NCI-H82 treated with DMSO at 0.1 percent for 48 hours (cell line): ENCODE results near the gene PLA2G4E.

Source experiments
- DNase-seq: peaks from one replicate; lab custom pipeline; 2025; ENCODE audit not compliant: unreplicated experiment; lab: John Stamatoyannopoulos, UW

Gene PLA2G4E

DNA sequence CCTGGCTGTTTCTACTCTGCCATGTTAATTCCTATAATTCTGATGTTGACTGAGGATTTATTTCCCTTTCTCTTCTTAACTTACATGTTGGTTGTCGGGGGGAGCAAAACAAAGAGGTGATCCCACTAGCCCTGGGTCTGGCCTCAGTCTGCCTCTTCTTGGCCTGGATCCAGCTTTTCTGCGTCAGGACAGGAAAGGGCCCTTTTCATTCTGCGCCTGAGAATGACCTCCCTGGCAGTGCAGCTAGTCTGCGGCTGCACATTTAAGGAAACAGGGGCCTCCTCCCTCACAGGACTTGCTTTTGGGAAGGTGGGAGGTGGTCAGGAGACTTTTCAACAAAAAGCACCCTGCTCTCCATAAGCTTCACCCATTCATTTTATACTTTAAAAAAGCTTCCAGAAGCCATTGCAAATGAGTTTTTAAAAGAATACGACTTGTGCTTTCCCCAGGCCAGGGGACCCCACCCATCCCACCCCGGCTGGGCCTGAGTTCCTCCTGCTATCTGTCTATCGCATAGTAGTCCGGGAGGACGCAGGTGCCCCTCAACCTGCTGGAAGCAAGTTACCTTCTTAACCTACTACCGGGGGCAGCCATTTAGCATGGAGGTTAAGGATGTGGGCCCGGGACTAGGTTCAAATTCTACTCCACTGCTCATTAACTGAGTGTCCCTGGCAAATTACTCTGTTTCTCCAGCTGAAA, 27.2 kb downstream of the PLA2G4E start:
- DNase-seq: no peak

DNA sequence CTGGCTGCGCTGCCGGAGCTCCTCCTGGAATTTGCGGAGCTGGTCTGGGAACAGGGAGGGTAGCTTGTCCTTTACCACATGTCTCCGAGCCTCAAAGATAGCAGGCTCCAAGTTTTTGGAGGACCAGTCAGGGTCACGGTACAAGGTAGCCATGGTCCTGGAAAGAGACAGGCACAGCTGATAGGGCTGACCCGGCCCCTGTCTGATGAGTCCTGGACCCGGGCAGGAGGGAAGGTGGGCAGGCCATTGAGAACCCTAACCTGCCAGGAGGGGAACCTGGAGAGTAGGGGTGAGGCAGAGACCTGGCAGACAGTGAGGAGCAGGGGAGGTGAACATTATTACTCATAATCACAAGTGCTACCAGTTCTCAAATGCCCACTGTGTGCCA, 28.0 kb downstream of the PLA2G4E start:
- DNase-seq: no peak

DNA sequence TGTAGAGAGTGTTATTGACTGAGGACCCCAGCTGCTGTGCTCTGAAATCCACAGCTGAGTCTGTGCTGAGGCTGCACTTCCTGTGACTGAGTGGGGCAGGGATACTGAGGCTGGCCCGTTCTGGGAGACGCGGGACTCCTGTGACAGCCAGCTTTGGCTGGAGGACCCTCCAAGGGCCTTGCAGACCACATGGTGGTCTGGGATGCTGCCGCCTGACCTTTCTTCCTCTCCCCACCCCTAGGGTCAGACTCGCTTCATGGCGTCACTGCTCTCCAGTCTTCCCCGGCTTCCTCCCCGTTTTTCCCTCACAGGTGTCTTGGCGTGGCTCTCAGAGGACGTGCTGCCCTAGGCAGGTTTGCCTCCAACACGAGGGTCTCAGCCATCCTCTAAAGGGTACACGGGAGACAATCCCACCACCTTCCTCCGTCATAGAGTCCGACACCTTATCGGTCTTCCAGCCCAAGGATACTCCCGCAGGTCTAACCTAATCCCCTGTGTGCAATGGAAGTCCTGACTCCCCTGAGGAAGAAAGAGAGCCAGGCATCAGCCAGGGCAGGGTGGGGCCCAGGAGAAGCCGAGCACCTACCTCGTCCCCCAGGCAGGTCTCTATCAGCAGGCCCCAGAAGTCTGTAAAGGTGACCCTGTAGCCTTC, 28.6 kb downstream of the PLA2G4E start:
- DNase-seq: no peak

DNA sequence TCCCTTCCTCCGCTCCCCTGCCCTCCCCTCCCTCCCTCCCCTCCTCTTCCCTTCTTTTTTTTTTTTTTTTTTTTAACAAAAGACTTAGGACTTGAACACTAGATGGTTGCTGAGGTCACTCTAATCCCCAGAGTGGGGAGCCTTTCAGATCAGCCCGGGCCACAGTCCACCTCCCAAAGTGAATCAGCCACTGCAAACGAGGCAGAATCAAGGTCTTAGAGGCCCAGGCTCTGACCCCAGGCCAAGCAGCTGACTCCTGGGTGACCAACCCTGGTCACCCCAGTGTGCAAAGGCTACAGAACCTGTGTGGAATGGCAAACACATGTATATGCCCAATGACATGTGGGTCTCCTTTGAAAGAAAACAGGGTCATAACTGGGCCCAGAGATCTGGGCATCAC, 30.2 kb downstream of the PLA2G4E start:
- DNase-seq: no peak

DNA sequence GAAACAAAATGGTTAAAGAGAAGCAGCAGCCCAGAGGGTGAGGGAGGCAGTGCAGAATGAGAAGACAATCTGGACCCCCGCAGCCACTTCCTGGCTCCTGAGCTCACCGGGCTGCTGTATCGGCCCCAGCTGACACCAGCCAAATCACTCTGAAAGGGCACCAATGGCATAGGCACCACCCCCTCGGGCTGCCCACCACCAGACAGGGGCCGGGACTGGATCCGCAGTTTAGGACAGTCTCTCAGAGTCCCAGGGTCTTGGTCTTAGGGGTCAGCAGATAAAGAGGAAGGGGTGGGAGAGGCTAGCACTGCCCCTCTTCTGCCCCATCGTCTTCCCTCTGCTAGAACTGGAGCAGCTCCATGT, 30.6 kb downstream of the PLA2G4E start:
- no peak for DNase-seq

DNA sequence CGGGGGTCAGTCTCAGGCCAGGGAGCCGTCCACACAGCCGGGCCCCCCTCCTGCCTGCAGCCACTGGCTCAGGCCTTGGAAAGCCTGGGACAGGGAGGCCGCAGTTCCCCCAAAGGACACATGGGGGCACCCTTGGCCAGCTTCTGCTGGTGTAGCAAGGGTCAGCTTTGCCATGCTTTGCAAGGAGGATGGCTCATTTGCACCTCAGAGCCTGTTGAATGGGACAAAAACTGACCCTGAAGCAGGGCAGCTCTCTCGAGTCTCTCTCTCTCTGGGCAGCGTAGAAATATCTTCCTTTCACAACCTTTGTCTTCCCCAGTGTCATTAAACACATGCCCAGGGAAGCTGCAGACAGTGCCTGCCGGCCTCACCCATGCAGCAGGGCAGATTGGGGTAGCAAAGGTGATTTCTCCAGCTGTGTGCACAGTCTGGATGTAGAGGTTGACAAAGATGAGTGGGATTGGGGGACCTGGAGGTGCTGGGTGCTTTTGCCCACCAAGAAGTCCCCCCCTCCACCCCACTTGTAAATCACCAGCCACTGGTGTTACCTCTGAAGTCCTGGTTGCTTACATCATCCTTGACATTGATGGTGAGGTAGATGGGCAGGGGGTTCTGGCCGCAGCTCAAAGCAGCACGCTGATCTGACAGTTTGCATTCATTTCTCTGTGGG, 31.1 kb downstream of the PLA2G4E start:
- DNase-seq: no peak

DNA sequence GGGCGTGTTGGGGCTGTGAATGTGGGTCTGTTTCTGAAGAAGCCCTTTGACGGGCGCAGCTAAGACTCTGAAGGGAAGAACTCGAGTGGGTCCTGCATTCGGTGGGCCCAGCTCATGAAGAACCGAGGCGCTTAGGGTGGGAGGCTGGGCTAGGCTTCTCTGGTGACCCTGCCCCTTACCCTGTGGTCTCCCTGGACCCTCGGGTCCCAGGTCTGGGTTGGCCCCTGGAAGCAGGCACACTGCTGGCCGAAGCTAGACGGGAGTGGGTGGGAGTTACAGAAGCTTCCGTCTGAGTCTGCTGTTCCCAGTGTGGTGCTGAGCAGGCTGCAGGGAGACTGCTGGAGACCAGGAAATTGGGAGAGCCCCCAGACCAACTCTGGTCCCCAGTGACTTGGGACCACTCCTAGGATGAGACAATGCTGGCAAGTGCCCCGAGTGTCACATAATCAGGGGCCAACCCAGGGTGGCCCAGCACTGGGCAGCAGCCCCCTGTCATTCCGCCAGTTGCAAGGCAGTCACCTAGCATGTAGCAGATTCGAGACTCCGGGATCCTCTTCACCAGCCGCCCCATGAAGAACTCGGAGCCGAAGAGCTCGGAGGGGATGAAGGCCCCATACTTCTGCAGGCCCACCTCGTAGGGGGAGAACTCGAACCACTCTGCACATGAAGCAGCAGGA, 31.8 kb downstream of the PLA2G4E start:
- no peak for DNase-seq

DNA sequence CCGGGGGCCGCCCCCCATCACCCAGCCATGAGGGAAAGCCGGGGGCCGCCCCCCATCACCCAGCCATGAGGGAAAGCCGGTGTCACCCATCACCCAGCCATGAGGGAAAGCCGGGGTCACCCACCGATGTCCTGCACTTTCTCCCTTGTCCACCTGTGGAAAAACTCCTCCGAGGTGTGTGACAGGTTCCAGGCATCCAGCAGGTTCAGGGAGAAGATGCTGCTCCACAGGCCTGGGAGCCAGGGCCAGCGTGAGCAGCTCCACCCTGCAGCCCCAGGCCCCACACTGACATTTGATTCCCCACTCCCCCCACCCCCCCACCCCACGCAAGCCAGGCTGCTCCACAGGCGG, 32.9 kb downstream of the PLA2G4E start:
- no peak for DNase-seq

DNA sequence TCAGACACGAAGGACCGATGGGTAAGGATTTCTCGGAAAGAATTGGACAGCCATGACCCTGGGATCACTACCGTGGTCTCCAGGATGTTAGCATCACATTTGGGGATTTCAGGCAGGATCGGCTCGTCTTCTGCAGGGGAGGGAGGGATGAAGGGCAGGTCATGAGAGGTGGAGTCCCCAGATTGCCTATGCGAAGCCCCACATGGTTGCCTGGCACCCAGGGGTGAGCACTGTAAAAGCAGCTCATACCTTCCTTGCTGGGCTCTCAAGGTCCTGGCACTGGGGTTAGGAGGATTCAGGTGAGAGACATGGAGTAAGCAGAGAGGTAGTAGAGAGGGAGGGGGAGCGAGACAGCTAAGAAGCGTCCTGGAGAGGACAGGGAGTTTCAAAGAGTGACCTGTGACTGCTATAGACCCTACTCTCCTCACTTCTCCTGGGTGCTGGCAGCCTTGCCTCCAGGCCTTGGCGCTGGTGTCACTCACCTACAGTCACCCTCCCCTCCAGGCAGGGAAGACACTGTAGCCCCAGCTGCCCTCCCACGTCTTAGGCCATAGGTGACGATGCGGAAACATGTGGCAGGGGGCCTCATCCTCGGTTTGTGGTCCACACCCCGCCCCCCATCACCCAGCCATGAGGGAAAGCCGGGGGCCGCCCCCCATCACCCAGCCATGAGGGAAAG, 33.5 kb downstream of the PLA2G4E start:
- DNase-seq: no peak

DNA sequence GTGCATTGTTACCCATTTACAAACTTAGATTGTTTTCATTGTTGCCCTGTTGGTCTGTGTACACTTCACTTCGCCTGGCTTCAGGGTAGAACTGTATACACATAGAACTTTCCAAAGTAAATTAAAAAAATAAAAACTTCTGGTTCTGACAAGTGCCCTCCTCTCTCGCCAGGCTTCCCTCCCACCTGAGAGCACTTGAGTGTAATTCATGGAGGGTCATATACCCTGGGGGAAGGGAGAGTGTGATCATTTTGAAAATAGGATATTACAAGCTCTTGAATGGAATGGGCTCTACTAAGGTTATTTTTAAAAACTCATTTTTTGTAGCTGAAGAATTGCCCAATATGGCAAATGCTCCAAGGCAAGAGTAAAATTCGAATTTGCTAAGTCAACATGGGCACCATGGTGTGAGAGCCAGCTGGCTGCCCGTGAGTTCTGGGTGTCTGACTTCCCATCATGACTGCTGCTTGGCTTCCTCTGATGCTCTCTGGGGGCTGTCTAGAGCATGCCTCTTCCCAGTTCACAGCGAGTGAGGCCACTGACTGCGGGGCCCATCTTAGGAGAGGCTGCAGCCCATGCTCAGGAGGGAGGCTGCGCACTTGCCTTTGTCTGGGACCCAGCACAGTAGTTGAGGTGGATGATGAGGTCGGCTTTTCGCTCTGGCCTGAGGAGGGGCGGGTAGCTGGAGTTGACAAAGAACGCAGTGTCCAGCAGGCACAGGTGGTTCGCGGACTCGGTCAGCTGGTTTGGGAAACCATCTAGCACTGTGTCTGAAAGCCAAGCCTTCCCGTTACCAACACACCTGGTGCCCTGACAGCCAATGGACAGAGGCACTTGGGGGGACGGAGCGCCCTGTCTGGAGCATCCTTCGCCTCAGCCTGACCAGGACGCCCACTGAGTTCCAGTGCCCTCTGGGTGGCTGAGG, 35.3 kb downstream of the PLA2G4E start:
- DNase-seq: no peak

DNA sequence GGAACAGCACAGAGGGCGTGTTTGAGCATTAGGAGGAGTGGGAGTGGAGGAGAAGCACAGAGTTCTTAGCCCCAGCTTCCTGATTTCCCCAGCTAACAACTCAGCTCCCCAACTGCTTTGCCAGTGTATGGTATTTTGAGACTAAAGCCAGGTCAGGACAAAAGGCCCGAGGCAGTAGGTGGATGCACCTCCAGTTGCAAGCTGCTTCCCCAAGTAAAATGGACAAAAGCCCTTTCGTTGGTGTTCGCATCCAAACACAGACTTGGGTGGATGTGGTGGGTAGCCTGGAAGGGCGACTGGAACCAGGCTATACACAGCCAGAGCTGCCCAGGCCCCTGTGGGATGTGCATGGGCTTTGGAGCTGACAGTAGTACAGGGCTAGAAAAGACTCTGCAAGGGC, 36.2 kb downstream of the PLA2G4E start:
- no peak for DNase-seq

DNA sequence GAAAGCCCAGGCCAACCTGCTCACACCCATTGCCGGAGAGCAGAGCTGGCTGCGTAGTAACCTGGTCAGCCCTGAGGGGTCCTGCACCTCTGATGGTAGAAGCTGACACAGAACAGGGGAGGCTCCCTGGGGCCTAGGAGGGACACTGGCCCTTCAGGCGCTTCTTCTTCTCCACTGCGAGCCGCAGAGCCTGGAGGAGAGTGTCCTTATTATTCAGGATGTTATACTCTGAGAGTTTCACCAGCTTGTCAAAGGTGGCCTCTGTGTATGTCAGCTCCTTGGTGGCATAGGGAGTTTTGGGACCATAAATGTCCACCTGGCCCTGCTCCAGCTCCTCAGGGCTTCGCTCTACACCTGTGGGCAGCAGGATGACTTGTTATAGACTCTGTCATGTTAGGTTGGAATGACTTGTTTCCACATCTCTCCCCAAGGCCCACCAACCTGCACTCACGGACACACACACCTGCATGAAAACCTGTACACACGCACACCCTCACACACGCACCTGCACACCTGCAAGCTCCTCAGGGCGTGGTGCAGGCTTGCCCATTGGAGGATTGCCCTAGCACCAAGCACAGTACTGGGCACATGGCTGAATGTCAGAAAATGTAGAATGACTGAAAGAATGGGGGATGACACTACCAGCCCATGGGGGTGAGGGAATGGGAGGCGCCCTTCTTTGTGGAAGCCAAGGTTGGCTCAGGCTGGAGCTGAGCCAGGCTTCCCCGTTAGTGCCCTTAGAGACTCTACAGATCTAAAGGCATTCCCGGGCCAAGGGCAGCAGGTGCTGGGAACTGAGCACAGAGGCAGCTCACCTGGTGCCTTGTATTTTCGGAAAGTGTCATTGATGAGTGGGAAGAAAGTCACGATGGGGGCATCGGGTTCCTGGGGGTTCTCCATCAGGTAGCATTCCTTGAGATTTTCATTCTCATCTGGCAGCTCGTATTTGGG, 36.9 kb downstream of the PLA2G4E start:
- no peak for DNase-seq

DNA sequence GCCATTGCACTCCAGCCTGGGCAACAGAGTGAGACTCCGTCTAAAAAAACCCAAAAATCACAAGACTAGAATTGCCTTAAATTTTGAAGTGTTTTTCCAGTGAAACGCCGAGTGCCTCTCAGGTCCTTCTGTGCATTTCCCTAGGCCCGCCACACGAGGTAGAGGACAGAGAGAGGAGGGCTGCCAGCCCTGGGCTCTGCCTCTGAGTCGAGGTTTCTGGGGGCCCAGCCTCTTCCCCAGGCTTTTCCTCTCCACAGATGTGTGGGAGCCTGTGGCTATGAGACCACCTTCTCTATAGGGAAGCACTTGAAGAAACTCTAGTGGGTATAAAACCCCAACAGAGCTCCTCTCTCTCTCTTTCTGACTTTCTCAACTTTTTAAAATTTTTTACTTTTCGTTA, 37.6 kb downstream of the PLA2G4E start:
- DNase-seq: no peak

DNA sequence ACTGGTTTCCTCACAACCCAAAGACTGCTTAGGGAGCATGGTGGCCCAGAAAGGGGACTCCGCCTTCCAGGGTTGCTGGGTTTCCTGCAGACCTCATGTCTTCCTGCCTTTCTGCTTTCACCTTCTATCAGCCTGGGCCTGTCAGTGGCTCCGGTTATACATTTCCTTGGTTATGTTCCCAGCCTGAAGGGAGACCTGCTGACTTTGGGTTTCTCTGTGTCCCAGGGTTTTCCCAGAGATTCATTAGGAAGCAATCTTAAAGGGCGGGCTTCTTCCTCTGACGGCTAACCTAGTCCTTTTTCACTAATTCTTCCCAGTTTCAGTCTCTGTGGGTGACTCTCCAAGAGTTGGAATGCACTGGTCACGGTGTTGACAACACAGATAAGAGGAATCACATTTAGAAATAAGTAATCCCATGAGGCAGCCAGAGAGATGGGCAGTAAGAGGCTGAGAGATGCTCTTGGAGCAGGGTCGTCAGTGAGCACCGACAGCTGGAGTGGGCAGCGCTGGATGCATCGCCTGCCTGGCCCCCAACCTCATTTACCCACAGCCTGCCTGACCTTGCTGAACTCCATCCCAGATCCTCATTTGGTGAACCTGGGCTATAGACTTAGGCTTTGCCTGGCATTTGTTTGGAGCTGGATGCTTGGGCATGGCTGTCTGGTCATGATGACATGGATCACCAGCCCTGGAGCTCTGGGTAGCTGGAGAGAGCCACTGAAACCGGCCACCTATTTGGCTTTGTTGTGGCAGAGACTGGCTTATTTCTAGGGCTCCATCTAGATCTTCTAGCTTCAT, 38.5 kb downstream of the PLA2G4E start:
- no peak for DNase-seq

DNA sequence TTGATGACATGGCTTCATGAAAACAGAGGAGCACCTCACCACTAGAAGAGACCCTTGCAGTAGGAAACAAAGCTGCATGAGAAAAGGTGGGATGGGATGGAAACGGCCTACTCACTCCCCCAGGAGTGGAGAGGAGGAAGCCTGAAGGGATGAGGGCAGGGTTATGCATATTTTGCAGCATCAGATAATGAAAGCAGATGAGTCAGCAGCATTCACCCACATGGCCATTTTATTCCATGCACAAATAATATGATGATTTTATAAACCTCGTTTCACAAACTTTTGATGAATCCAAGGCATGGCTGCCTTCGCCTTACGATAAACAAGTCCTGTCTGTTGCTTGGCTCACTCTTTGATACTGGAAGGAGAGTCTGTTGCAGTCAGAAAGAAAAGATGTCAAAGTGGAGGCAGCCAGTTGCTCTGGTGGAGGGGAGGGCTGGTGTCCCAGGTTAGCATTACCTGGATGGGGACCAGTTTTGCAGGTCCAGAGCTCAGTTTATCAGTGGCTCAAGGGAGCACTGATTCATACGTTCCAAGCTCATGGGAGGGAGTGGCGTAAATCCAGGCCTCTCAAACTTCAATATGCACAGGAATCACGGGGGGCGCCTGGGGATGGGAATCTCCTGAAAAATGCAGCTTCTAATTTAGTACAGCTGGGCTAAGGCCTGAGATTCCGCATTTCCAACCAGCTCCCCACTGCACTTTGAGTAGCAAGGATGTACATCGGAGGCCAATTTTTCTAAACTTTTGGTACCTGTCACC, 39.3 kb downstream of the PLA2G4E start:
- no peak for DNase-seq

DNA sequence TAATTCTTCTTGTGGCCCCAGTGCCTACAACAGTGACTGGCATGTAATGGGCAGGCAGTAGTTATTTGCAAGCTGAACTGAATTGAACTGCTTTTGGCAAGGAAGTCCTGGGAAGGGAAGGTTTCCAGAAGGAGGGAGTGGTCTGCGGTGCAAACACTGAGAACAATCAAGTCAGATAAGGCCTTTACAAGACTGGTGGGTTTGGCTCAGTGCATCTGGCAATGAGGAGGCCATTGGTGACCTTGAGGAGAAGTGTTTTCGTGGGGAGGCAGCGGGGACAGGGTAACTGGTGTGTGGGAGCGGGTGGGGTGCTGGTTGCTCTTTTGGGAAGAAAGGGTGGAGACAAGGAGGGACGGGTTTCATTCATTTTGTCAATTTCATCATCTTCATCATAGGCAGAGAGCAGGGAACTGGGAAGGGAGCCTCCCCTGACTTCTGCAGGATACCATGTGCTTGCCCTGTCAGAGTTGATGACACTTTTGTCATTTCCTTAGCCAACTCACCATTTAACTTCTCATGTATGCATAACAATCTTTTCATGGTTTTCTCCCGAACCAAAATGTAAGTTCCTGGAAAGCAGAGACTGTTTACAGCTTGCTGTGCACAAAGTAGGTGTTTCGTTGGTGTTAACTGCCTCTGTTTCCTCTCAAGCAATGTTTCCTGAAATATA, 40.1 kb downstream of the PLA2G4E start:
- no peak for DNase-seq
